Progenitor cell of endocrine pancreas (in vitro differentiated cells): Measurements from ENCODE around the gene CYP2F1. TPM values are rescaled to one million over a fixed set of nuclear protein-coding genes. Genes with fewer than 3 reads are reported as not detected.
"Not testable (repeated sequence)": the region's sequence is repeated elsewhere in the genome, so short reads cannot be mapped to it uniquely, and the experiment has no call there.

Experiments
- DNase-seq: peaks from one replicate; pipeline ENCODE4 v3.0.0; 2021; ENCODE audit warnings: low spot score; ENCODE audit not compliant: unreplicated experiment
- H3K27ac Mint-ChIP-seq: 2 replicates; pipeline ENCODE4 v1.8.0; 2021; ENCODE audit warnings: mild to moderate bottlenecking, moderate library complexity, mixed read lengths
- H3K27me3 Mint-ChIP-seq: 2 replicates; pipeline ENCODE4 v1.8.0; 2021; ENCODE audit warnings: mixed read lengths
- H3K36me3 Mint-ChIP-seq: 2 replicates; pipeline ENCODE4 v1.8.0; 2022; ENCODE audit warnings: mixed read lengths; ENCODE audit not compliant: insufficient read depth
- H3K4me1 Mint-ChIP-seq: 2 replicates; pipeline ENCODE4 v1.8.0; 2021; ENCODE audit warnings: low read depth, mixed read lengths
- H3K4me3 Mint-ChIP-seq: 2 replicates; pipeline ENCODE4 v1.8.0; 2021; ENCODE audit warnings: low read depth, mild to moderate bottlenecking, moderate library complexity, mixed read lengths
- H3K9me3 Mint-ChIP-seq: 2 replicates; pipeline ENCODE4 v1.8.0; 2021; ENCODE audit warnings: low read depth, mixed read lengths
- CTCF ChIP-seq: fragments of 200-600 bp; sonication (generic); IDR thresholded peaks from one replicate; pipeline ENCODE4 v1.5.0; 2021; ENCODE audit warnings: antibody characterized with exemption, mild to moderate bottlenecking; ENCODE audit not compliant: unreplicated experiment
- total RNA-seq: library from RNA; stranded (reverse); gene quantifications from 2 replicates; pipeline ENCODE4 v1.2.1, GENCODE V29; 2021

CYP2F1 gene
- total RNA-seq, 1 donor from 2014 or later = not detected

- peaks cover 4% of the 10 kb centered on the region for H3K4me1 Mint-ChIP-seq
- H3K36me3 Mint-ChIP-seq = peaks cover 5% of the 10 kb centered on the region
- no peak for TF ChIP-seq CTCF
- peaks cover 29% of the 10 kb centered on the region for H3K9me3 Mint-ChIP-seq
- peaks cover 14% of the 10 kb centered on the region for H3K27me3 Mint-ChIP-seq
- H3K4me3 Mint-ChIP-seq = no peak overlapping the region
- no peak overlapping the region for H3K27ac Mint-ChIP-seq
- DNase-seq = no peak
Measured at GRCh38 chr19:41098762-41099161, 15.5 kb upstream of the CYP2F1 start.

- not testable (repeated sequence) for H3K4me1 Mint-ChIP-seq, H3K4me3 Mint-ChIP-seq, H3K27me3 Mint-ChIP-seq, H3K36me3 Mint-ChIP-seq, DNase-seq
- Mint-ChIP-seq H3K27ac (peak overlapping the region; percentile 79), H3K9me3 (peaks cover 36% of the 10 kb centered on the region)
Measured at GRCh38 chr19:41102210-41102609, 12.0 kb upstream of the CYP2F1 start.

GRCh38 chr19:41106177-41106576, 8.1 kb upstream of the CYP2F1 start:
- no peak overlapping the region for H3K27ac Mint-ChIP-seq
- no peak overlapping the region for H3K4me3 Mint-ChIP-seq
- no peak for DNase-seq
- H3K4me1 Mint-ChIP-seq = no peaks in the 10 kb centered on the region
- no peak for TF ChIP-seq CTCF
- H3K27me3 Mint-ChIP-seq = peaks cover 4% of the 10 kb centered on the region
- peaks cover 22% of the 10 kb centered on the region for H3K9me3 Mint-ChIP-seq
- peaks cover 10% of the 10 kb centered on the region for H3K36me3 Mint-ChIP-seq

- Mint-ChIP-seq H3K27ac (no peak overlapping the region), H3K4me1 (no peaks in the 10 kb centered on the region), H3K36me3 (no peaks in the 10 kb centered on the region), H3K4me3 (no peak overlapping the region), H3K27me3 (peaks cover 15% of the 10 kb centered on the region), H3K9me3 (peaks cover 6% of the 10 kb centered on the region)
- DNase-seq = no peak
- TF ChIP-seq CTCF = no peak
Measured at GRCh38 chr19:41111296-41111695, 2.9 kb upstream of the CYP2F1 start.

GRCh38 chr19:41111750-41112295, 2.4 kb upstream of the CYP2F1 start:
- TF ChIP-seq CTCF = no peak
- H3K27ac Mint-ChIP-seq = no peak overlapping the region
- H3K4me3 Mint-ChIP-seq = no peak overlapping the region
- H3K9me3 Mint-ChIP-seq = peaks cover 6% of the 10 kb centered on the region
- DNase-seq = no peak
- H3K36me3 Mint-ChIP-seq = no peaks in the 10 kb centered on the region
- peaks cover 19% of the 10 kb centered on the region for H3K27me3 Mint-ChIP-seq
- no peaks in the 10 kb centered on the region for H3K4me1 Mint-ChIP-seq

GRCh38 chr19:41112728-41113290, 1.4 kb upstream of the CYP2F1 start:
- H3K27me3 Mint-ChIP-seq = peaks cover 24% of the 10 kb centered on the region
- H3K4me3 Mint-ChIP-seq = no peak overlapping the region
- H3K9me3 Mint-ChIP-seq = peaks cover 6% of the 10 kb centered on the region
- no peak for DNase-seq
- H3K4me1 Mint-ChIP-seq = no peaks in the 10 kb centered on the region
- no peak overlapping the region for H3K27ac Mint-ChIP-seq
- no peak for TF ChIP-seq CTCF
- no peaks in the 10 kb centered on the region for H3K36me3 Mint-ChIP-seq
